Lower leg skin (tissue), 3 donors: ENCODE measurements around the gene FLNB.

Source experiments
- POLR2A ChIP-seq, 2 donors: fragments of 450-650 bp; IDR thresholded peaks; one replicate each; pipeline ENCODE4 v1.6.1; 2016 to 2017; ENCODE audit warnings: antibody characterized with exemption in 2 of 2, mild to moderate bottlenecking in 1 of 2, moderate library complexity in 1 of 2
- TF ChIP-seq, protein P1 (sequence below), 3 donors: fragments of 450-650 bp; IDR thresholded peaks; one replicate each; pipeline ENCODE4 v1.5.1; 2016; ENCODE audit warnings: antibody characterized with exemption in 3 of 3, mild to moderate bottlenecking in 3 of 3, moderate library complexity in 2 of 3

DNA sequence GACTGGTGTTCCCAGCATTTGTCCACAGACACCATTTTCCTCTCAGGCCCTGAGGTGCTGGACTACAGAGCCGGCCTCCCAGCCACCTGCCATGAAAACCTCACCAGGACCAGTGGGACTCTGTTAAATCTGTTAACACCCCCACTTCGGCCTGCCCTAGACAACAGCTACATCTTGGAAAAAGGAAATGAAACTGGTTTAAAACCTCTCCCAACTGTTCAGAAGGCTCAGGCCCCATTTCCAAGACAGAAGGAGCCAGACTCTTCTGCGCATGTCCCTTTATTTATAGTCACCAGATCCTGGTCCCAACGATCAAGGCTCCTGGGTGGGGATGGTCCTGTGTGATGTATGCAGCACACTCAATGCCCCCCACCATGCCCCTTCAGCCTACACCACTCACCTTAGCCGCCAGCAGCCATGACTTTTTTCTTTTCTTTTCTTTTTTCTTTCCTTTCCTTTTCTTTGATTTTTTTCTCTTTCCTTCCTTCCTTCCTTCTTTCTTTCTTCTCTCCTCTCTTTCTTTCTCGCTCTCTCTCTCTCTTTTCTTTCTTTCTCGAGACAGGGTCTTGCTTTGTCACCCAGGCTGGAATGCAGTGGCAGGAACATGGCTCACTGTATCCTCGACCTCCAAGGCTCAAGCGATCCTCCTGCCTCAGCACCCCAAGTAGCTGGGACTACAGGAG is 25.5 kb upstream of the FLNB start:
- no peak for TF ChIP-seq POLR2A (IDR thresholded peaks at IDR 0.05)
- TF ChIP-seq, protein P1, sequence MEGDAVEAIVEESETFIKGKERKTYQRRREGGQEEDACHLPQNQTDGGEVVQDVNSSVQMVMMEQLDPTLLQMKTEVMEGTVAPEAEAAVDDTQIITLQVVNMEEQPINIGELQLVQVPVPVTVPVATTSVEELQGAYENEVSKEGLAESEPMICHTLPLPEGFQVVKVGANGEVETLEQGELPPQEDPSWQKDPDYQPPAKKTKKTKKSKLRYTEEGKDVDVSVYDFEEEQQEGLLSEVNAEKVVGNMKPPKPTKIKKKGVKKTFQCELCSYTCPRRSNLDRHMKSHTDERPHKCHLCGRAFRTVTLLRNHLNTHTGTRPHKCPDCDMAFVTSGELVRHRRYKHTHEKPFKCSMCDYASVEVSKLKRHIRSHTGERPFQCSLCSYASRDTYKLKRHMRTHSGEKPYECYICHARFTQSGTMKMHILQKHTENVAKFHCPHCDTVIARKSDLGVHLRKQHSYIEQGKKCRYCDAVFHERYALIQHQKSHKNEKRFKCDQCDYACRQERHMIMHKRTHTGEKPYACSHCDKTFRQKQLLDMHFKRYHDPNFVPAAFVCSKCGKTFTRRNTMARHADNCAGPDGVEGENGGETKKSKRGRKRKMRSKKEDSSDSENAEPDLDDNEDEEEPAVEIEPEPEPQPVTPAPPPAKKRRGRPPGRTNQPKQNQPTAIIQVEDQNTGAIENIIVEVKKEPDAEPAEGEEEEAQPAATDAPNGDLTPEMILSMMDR (IDR thresholded peaks at IDR 0.05): no peak
